ENCODE results near the gene OR2F1.
"Not testable (repeated sequence)": the region's sequence is repeated elsewhere in the genome, so short reads cannot be mapped to it uniquely, and the experiment has no call there.

The OR2F1 gene

DNA sequence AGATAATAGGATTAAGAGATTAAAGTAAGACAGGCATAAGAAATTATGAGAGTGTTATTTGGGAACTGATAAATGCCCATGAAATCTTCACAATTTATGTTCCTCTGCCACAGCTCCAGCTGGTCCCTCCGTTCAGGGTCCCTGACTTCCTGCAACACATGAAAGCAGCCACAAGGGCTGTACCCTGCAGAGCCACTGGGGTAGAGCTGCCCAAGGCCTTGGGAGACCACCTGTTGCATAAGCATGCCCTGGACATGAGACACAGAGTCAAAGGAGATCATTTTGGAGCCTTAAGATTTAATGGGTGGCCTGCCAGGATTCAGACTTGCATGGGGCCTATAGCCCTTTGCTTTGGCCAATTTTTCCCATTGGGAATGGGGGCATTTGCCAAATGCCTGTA is 56.2 kb downstream of the OR2F1 start:
- DNase-seq, result not testable (repeated sequence)

- DNase-seq, result no peak
Observed at GRCh38 chr7:144011458-144012230, 57.0 kb downstream of the OR2F1 start.
